Measurements from ENCODE around the gene TMEM72.

DNA sequence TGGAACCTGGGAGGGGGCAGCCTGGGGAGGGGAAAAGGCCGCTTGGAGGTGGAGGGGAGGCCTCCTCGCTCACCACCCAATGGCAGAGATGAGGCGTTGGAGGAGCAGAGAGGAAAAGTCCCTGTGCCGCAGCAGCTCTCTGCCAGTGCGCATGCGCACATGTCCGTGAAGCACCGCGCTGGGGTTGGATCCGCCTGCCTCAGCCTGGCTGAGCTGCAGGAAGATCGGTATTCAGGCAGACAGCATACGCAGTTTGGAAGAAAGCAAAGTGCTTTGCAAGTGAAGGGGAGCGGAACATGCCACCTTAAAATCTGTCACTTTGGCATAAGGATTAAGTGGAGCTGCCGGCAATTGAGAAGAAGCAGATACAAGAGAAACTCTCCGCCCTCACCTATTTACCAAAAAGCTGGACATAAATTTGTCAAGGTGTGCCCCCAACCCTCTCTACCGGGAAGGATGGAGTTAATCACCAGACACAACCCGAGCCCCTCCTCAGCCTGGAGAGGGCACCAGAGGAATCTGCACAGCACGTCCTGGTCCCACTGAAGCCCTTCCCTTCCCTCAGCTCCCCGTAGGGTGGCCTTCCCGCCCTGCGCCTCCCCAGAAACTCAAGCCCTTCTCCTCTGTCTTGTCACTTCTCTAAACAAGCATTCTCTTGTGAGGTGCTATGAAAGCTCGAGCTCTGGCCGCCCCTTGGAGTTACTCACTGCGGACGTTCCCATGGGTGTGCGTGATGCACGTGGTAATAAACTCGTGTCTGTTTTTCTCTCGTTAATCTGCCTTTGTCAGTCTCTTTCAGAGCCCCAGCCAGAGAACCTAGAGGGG lies 32.2 kb upstream of the TMEM72 start:
- TF ChIP-seq, protein P1, sequence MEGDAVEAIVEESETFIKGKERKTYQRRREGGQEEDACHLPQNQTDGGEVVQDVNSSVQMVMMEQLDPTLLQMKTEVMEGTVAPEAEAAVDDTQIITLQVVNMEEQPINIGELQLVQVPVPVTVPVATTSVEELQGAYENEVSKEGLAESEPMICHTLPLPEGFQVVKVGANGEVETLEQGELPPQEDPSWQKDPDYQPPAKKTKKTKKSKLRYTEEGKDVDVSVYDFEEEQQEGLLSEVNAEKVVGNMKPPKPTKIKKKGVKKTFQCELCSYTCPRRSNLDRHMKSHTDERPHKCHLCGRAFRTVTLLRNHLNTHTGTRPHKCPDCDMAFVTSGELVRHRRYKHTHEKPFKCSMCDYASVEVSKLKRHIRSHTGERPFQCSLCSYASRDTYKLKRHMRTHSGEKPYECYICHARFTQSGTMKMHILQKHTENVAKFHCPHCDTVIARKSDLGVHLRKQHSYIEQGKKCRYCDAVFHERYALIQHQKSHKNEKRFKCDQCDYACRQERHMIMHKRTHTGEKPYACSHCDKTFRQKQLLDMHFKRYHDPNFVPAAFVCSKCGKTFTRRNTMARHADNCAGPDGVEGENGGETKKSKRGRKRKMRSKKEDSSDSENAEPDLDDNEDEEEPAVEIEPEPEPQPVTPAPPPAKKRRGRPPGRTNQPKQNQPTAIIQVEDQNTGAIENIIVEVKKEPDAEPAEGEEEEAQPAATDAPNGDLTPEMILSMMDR (IDR thresholded peaks at IDR 0.05; ENCODE audit: insufficient read depth, low read length, poor library complexity, severe bottlenecking) = no peak
- TF ChIP-seq EZH2phosphoT487 (conservative IDR thresholded peaks at IDR 0.05; ENCODE audit: low read length) = no peak

Data from SU-DHL-6 (cell line).